HL-60 (cell line): ENCODE data around the gene HES5.

Experiments
- GABPA ChIP-seq: IDR thresholded peaks from 2 replicates; pipeline ENCODE4 v1.6.1; 2012; ENCODE audit warnings: low read depth
- POLR2AphosphoS5 ChIP-seq: IDR thresholded peaks from 2 replicates; pipeline ENCODE4 v1.6.1; 2012; ENCODE audit warnings: low read depth
- SPI1 ChIP-seq: IDR thresholded peaks from 2 replicates; pipeline ENCODE4 v1.6.1; 2012; ENCODE audit warnings: low read depth, mild to moderate bottlenecking, borderline replicate concordance
- TF ChIP-seq, protein P1 (sequence below): IDR thresholded peaks from one replicate; pipeline ENCODE4 v1.5.1; 2011; ENCODE audit warnings: low read length, control low read depth, inconsistent platforms; ENCODE audit not compliant: insufficient read depth
- TF ChIP-seq, protein P2 (sequence below): IDR thresholded peaks from 2 replicates; pipeline ENCODE4 v1.6.1; 2012; ENCODE audit warnings: low read depth; ENCODE audit not compliant: insufficient replicate concordance

DNA sequence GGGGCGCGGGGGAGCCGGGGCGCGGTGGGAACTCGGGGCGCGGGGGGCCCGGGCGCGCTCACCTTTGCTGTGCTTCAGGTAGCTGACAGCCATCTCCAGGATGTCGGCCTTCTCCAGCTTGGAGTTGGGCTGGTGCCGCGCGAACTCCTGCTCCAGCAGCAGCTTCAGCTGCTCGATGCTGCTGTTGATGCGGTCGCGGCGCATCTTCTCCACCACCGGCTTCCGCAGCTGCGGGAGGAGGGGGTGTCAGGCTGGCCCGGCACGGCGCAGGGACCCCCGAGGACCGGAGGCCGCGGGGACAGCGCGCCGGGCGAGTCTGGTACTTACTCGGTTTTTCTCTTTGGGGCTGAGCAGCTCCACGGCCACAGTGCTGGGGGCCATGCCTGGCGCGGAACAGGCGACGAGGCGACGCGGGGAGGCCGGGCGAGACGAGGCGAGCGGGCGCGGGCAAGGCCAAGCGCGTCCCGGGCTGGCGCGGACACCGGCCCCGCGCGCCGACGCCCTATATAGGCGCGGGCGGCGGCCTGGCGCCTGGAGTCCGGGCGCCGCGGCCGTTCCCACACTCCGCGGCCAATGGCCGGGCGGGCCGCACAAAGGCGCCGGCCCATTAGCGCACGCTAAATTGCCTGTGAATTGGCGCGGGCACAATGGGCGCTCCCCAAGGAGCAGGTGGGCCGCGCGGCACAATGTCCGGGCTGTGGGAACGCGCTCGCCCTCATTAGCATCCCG, at the start of gene HES5:
- TF ChIP-seq, protein P1, sequence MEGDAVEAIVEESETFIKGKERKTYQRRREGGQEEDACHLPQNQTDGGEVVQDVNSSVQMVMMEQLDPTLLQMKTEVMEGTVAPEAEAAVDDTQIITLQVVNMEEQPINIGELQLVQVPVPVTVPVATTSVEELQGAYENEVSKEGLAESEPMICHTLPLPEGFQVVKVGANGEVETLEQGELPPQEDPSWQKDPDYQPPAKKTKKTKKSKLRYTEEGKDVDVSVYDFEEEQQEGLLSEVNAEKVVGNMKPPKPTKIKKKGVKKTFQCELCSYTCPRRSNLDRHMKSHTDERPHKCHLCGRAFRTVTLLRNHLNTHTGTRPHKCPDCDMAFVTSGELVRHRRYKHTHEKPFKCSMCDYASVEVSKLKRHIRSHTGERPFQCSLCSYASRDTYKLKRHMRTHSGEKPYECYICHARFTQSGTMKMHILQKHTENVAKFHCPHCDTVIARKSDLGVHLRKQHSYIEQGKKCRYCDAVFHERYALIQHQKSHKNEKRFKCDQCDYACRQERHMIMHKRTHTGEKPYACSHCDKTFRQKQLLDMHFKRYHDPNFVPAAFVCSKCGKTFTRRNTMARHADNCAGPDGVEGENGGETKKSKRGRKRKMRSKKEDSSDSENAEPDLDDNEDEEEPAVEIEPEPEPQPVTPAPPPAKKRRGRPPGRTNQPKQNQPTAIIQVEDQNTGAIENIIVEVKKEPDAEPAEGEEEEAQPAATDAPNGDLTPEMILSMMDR, result no peak
- TF ChIP-seq POLR2AphosphoS5 (no peak), GABPA (no peak), SPI1 (no peak)
- TF ChIP-seq, protein P2, sequence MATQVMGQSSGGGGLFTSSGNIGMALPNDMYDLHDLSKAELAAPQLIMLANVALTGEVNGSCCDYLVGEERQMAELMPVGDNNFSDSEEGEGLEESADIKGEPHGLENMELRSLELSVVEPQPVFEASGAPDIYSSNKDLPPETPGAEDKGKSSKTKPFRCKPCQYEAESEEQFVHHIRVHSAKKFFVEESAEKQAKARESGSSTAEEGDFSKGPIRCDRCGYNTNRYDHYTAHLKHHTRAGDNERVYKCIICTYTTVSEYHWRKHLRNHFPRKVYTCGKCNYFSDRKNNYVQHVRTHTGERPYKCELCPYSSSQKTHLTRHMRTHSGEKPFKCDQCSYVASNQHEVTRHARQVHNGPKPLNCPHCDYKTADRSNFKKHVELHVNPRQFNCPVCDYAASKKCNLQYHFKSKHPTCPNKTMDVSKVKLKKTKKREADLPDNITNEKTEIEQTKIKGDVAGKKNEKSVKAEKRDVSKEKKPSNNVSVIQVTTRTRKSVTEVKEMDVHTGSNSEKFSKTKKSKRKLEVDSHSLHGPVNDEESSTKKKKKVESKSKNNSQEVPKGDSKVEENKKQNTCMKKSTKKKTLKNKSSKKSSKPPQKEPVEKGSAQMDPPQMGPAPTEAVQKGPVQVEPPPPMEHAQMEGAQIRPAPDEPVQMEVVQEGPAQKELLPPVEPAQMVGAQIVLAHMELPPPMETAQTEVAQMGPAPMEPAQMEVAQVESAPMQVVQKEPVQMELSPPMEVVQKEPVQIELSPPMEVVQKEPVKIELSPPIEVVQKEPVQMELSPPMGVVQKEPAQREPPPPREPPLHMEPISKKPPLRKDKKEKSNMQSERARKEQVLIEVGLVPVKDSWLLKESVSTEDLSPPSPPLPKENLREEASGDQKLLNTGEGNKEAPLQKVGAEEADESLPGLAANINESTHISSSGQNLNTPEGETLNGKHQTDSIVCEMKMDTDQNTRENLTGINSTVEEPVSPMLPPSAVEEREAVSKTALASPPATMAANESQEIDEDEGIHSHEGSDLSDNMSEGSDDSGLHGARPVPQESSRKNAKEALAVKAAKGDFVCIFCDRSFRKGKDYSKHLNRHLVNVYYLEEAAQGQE, result no peak
